Sciatic nerve (tissue), 2 donors: Measurements from ENCODE around the gene CASK. TPM values are rescaled to one million over a fixed set of nuclear protein-coding genes. Genes with fewer than 3 reads are reported as not detected.
A peak's percentile ranks its signal among the peaks of the same experiment; 100 is the strongest.
"Not testable (repeated sequence)": the region's sequence is repeated elsewhere in the genome, so short reads cannot be mapped to it uniquely, and the experiment has no call there.

Experiments used
- ATAC-seq: fragments of 200-7000 bp; cut with Tn5 transposase; one replicate; pipeline ENCODE4 v1.9.1; 2020; ENCODE audit warnings: mild to moderate bottlenecking, moderate library complexity
- DNase-seq: peaks from one replicate; pipeline ENCODE4 v3.0.0-alpha.2; 2020; ENCODE audit warnings: low spot score
- intact Hi-C: fragments of 100-400 bp; cut with DNase I; formaldehyde crosslinking; loops from one replicate; pipeline ENCODE4 v1.14.2; 2022
- total RNA-seq: library from RNA; stranded (reverse); fragmentation: NEBNext Ultra II Directional; extraction: Animal tissue kit (Norgen Biotek cat#: 25700); gene quantifications from one replicate; pipeline ENCODE4 v1.2.1, GENCODE V29; 2021
- donor health status: DM: no; HTN: no; CAD: no.
- donor health status: DM: no; HTN: no; CAD: no.

Gene CASK
- total RNA-seq, 1 donor from 2014 or later = 43.3 TPM

- intact Hi-C loops = no loop called here
Measured at GRCh38 chrX:41607264-41607832, 316.0 kb downstream of the CASK start.

GRCh38 chrX:41606057-41606456 is 317.3 kb downstream of the CASK start:
- ATAC-seq, DNase-seq, intact Hi-C loops: not testable (repeated sequence)

More at GRCh38 chrX:41607264-41607832, 316.0 kb downstream of the CASK start:
- DNase-seq (no peak), ATAC-seq (no peak)

DNA sequence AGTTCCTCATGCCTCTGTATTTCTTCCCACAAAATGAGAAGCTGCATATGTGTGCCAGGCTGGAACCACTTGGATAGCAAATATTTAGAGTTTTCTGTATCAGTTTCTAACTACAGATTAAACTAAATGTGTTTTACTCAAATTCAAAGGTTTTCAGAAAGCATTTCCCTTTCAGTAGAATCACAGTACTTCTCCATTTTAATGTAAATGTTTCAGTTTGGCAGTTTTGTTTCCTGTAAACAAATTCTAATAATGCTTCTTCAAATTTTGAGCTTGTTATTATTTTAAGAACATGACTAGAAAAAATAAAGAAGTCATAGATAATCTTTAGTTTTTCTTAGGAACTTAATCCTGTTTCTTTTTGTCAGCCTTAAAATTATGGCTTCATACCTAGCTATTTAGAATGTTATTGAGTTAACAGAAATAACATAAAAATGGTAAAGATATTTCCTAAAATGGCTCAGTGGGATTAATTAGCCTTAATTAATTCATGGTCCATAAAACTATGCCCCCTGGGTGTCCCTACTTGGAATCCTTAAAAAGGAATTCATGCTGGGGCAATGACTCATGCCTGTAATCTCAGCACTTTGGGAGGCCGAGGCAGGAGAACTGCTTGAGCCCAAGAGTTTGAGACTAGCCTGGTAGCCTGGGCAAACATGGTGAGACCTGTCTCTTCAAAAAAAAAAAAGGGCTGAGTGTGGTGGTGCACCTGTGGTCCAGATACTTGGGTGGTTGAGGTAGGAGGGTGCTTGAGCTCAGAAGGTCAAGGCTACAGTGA is 318.4 kb downstream of the CASK start:
- ATAC-seq (no peak), DNase-seq (no peak)
- intact Hi-C loops = no loop called here

- intact Hi-C loops = no loop called here
- no peak for ATAC-seq
- no peak for DNase-seq
Measured at GRCh38 chrX:41604177-41604576, 319.2 kb downstream of the CASK start.

DNA sequence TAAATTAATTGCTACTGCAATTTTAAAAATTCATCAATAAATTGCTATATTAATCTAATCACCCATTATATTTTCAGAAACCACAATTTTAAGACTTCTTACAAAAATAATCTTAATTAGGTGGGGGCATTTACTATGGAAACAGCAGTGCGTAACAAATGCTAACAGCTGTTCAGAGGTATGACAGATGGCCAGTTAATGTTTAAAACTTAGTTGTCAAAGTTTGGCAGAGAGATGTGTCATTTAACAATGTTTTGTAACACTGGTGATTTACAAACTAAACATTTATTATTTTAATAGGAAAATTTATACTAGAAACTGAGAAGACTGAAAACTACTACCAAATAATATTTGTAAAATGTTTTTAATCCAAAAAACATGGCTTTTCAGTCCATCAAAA is 319.8 kb downstream of the CASK start:
- intact Hi-C loops = no loop called here
- no peak for DNase-seq
- no peak for ATAC-seq

- ATAC-seq = no peak
- intact Hi-C loops = no loop called here
- no peak for DNase-seq
Measured at GRCh38 chrX:41602816-41603345, 320.5 kb downstream of the CASK start.

- intact Hi-C loops = no loop called here
- ATAC-seq = no peak
Measured at GRCh38 chrX:41600291-41600690, 323.1 kb downstream of the CASK start.

DNA sequence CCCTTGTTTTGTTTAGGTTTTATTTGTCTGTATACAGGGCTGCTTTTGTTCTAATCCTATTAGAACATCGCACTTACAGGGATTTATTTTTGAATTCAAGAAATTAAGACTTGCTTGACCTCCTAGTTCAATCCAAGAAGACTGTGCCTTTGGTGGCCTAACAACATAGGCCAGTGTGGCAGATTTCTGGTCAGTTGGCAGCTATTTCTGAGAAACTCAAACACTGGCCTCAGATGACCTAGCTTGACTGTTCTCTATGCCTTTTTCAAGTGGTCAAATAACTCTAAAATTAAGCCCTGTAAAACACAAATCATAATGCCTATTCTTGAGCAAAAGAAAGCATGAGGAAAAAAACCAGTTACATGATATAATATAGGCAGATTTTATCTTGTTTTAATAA is 323.8 kb downstream of the CASK start:
- intact Hi-C loops = no loop called here
- ATAC-seq = no peak
- no peak for DNase-seq

More at GRCh38 chrX:41600291-41600690, 323.1 kb downstream of the CASK start:
- DNase-seq = no peak

DNA sequence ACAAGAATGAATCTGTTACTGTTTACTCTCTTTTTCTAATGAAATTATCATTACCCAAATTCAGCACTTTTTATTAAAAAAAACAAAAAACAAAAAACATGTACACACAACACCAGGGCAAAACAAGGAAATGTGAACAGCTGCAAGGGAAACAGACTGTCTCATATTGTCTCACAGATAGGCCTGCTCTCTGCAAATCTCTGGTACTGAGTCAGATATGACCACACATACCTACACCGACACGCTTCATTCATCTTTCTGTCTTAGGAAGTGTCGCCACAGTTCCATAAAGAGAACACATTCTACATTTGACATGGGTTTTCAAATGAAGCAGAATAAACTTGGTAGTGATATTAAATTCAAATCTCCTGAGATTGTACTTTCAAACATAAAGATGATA is 326.8 kb downstream of the CASK start:
- intact Hi-C loops = no loop called here
- ATAC-seq (no peak), DNase-seq (no peak)

DNA sequence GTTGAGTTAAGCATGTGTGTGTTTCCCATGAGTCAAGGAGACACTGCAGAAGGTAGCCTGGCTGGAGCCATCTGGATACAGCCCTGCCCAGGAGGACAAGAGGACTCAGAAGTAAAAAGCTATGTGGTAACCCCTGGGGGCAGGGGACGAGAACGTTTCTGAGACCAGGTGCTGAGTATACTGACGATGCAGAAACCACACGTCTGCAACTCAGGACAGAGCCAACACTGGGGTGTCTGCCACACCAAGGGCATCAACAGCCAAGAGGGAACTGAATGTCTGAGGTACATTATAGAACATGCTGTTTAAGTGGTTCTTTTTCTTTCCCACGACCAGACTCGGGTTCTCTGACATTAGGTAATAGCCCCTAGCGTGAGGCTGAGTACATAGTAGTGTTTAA is 328.7 kb downstream of the CASK start:
- ATAC-seq = no peak
- no peak for DNase-seq
- intact Hi-C loops = no loop called here

DNA sequence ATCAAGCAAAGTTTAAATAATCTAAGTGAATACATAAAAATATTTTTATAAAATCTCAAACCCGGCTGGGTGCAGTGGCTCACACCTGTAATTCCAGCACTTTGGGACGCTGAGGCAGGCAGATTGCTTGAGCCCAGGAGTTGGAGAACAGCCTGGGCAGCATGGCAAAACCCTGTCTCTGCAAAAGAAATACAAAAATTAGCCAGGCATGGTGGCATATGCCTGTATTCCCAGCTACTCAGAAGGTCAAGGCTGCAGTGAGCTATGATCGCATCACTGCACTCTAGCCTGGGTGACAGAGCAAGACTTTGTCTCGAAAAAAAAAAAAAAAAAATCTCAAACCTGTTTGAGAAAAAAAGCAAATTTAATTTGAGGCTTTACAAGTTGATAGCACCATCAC is 331.4 kb downstream of the CASK start:
- ATAC-seq (no peak), DNase-seq (no peak)
- intact Hi-C loops = no loop called here

DNA sequence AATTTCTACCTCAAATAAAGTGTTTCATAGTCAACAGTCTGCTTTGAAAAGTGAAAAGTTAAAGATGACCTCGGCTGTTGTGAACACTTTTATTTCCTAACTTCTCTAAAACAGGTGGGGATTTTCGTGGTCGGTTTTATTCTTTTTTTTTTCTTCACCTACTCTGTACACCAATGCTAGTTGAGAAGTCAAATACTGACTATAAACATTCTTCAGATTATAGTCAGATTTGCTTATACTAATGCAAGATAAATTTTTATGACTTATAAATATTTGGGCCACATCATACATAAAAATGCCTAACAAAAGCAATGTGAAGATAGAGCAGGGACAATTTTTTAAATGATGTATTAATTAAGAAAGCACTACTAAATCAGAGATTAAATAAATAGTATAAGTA is 332.7 kb downstream of the CASK start:
- DNase-seq = no peak
- intact Hi-C loops = no loop called here
- ATAC-seq = no peak

DNA sequence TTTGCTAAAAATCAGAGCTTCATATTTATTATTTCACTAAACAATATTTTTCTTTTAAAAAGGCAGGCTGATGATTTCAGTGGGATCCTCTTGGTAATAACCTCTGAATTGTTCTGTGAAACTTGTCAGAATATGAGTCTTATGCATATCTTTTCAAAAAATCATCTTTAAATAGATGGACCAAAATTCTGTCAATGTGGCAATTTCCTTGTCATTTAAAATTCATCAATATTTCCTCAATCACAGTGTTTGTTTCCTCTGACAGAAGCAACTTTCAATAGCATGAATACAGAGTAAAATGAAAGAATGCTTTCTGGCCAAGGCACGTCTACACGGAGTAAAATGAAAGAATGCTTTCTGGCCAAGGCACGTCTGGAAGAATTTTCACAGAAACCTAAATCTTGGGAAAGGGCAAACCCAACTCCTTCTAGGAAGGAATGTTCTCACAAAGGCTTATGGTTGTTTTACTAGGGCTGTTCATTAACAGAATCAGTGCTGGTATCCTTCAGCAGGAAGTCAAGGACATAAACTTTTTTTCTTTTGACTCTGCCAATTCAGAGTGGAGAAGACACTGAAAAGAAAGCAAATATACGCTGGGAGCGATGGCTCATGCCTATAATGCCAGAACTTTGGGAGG is 333.6 kb downstream of the CASK start:
- intact Hi-C loops = no loop called here
- DNase-seq (no peak), ATAC-seq (peak; percentile 60)

DNA sequence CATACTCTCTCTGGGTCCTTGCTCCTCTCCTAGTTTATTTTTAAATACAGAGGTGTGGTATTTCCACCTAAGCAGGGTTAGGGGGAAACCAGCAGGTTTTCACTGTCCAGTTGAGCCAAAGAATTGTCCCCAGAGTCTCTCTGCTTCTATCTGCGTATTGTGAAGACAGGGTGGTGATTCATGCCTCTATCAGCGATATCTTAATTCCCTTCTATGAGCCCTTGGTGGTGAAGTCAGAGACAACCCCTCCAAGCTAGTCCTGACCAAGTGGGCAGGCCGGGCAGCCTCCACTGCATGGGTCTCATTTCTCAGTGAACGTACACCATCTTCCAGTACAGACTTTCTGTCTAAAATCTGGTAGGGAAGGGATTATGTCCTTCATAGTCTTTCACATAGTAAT is 335.1 kb downstream of the CASK start:
- no peak for ATAC-seq
- no peak for DNase-seq
- intact Hi-C loops = no loop called here

DNA sequence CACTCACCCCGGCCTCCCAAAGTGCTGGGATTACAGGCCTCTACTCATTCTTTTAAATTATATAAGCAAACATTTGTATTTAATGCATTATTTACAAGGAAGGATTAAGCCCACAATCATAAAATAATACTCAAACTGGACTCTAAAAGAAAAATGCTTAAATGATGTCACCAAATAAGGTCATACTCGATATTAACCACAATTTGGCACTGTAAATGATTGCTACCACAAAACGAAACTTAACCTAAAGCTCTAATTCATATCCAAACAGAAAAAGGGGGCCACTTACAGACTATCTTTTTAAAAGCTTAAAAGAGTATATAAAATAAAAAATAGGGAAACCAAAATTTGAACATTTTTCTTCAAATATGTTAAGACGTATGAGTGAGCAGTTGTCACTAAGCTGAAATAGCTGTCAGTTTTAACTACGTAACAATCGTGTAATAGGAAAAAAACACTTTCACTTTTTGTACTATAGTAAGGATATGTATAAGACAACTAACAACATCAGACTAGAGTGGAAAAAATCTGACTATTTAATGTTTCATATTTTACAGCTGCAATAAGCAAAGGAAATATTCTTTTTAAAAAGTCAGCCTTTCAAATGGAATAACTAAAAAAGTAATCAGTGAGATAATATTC is 342.8 kb downstream of the CASK start:
- intact Hi-C loops = no loop called here
- ATAC-seq = no peak
- DNase-seq = no peak

DNA sequence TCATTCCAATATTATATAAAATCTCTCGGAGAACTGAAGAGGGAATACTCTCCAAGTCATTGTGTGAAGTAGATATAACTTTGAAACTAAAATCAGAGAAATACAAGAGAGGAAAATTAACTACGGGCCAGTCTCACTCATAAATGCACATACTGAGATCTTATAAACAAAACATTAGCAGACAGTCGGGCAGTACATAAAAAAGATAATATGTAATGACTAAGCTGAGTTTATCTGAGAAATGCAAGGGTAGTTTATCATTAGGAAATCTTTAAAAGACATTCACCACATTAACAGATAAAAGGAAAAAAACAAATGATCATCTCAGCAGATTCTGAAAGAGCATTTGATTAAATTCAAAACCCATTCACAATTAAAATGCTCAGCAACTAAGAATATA is 359.5 kb downstream of the CASK start:
- intact Hi-C loops = no loop called here
- ATAC-seq (no peak), DNase-seq (no peak)

DNA sequence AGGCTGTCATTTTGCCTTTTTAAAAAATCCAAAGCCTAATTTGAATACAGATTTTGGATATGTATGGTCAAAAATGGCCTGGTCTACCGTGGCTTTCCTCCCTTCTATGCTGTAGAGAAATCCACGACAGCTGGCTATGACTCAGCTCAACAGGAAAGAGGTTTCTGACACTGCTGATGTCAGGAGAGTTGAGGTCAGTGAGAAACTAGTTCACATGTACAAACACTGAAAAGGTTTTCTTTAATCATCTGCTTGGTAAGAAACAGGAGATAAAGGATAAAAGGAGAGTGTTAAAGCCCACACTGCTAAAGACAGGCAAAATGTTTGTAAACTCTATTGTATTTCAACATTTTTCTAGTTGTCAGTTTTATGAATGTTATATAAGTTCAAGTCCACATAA is 362.3 kb downstream of the CASK start:
- ATAC-seq (peak; percentile 87), DNase-seq (no peak)
- intact Hi-C loops = no loop called here

DNA sequence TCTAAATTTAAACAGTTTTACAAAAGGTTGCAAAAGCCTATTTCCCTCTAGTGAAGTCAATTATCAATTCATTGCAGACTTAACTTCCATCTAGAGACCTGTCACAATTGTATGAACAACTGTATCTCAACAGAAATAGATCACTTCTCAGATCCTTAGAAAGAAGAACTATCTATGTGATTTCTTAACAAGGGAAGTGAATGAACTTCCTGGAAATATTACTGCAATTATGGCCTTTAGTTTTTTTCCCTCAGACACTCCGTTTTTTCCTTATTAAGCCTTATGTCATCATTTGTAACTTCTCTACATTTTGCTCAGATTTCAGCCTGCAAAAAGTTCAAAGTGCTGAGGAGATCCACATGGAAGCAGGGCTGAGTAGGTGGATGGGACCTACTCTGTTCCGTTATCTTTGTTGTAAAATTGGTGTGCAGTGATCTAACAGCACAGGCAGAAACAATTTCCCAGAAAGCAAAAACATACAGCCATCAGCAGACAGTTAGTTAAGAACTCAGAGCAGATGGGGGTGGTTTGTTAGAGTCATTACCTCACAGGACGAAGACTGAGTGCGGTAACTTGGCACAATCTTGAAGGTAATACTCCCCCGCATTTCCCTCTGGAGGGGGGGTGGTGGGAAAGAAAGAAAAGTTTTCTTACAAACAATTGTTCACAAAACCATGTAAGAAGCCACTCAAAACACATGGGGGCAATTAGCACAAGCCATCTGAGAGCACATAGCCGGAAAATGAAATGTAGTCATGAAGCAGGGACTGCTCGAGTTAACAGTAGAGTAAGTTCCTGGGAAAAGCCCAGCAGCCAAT is 363.9 kb downstream of the CASK start:
- ATAC-seq = peak; percentile 62
- DNase-seq = no peak
- intact Hi-C loops = no loop called here

DNA sequence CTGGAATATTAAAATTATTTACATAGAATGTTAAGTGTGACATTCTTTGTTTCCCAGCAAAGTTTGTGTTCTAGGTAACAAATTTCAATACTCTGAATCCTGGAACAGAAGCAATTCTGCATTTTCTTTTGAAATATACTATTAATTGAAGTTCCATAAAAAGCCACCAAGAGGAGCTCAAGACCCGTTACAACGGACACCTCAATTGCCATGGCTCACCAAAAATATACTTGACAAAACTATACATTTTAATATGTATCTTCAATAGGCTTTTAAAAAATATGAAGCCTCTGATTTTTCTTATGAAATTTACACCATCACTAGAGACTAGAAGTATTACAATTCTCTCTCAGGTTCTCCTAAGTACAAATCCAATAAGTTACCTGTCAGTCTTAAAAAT is 364.8 kb downstream of the CASK start:
- intact Hi-C loops = no loop called here
- no peak for ATAC-seq
- DNase-seq = no peak
